ENCODE data around the gene KRT10. TPM values are rescaled to one million over a fixed set of nuclear protein-coding genes. Genes with fewer than 3 reads are reported as not detected.
A peak's percentile ranks its signal among the peaks of the same experiment; 100 is the strongest.

Gene KRT10
- total and polyA plus RNA-seq, 9 of the 15 experiments (the other 6 are each of a cell fraction or from before 2014, with no cell fraction given), result 47.0 to 179 (median 76.2) TPM

DNA sequence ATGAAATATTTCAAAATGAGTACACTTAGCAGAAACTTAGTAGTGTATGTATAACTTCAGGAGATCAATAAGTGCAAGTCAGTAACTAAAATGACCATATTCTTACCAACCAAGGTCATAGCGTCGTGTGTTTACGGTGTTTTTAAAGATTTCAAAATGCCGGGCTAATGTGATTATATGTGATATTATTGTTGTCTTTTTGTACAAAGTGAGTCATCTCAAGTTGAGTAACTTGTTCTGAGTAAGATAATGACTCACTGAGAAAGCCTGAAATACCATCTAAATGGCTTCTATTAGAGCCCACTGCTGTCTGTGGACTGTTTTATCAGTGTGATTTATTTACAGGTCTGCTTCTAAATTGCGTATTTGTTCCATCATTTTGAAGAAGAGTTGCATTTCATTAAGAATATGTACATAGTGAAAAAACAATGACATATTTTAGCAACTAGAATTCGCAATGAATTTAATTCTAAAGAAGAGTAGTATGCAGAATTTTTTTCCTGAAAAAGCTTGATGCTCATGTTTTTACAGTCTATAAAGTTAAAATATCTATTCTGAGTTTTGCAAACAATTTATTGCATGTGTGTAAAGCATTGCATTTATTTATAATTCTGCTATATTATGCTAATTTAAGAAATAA is 31.9 kb upstream of the KRT10 start (continued):
- TF ChIP-seq ZNF609 (CRISPR knock-in tag; IDR thresholded peaks at IDR 0.05; ENCODE audit: borderline replicate concordance) (no peak), EP400 (IDR thresholded peaks at IDR 0.05) (peak; percentile 20; the same call in 1 of the 2 replicates), RBBP5 (IDR thresholded peaks at IDR 0.05; ENCODE audit: borderline replicate concordance, insufficient read depth, low read length, poor library complexity, severe bottlenecking) (no peak), ZBTB11 (CRISPR knock-in tag; IDR thresholded peaks at IDR 0.05) (no peak; a peak in 1 of 6 replicates), POLR2AphosphoS2 (IDR thresholded peaks at IDR 0.05; ENCODE audit: low read length) (no peak), MEF2A (IDR thresholded peaks at IDR 0.05; ENCODE audit: control insufficient read depth, low read depth, low read length) (0 out of 2 replicates have a peak, but pooled peaks have one; percentile 33), ZNF263 (CRISPR knock-in tag; IDR thresholded peaks at IDR 0.05; ENCODE audit: borderline replicate concordance) (no peak), EWSR1 (IDR thresholded peaks at IDR 0.05; ENCODE audit: borderline replicate concordance, low read depth, partially characterized antibody) (no peak), MCM5 (IDR thresholded peaks at IDR 0.05; ENCODE audit: low read depth) (no peak), ZNF212 (CRISPR knock-in tag; IDR thresholded peaks at IDR 0.05) (no peak), HDAC1 (IDR thresholded peaks at IDR 0.05) (no peak), CBFA2T3 (IDR thresholded peaks at IDR 0.05) (peak; percentile 74), NCOR1 (IDR thresholded peaks at IDR 0.05) (peak; percentile 54), RFX1 (IDR thresholded peaks at IDR 0.05) (no peak), SMARCE1 (IDR thresholded peaks at IDR 0.05) (peak; percentile 95), MXI1 (IDR thresholded peaks at IDR 0.05; ENCODE audit: low read depth, low read length) (no peak), MYBL2 (IDR thresholded peaks at IDR 0.05; ENCODE audit: low read depth) (no peak), MYBL2 (CRISPR knock-in tag; IDR thresholded peaks at IDR 0.05; ENCODE audit: borderline replicate concordance) (no peak)
- TF ChIP-seq, protein P1, sequence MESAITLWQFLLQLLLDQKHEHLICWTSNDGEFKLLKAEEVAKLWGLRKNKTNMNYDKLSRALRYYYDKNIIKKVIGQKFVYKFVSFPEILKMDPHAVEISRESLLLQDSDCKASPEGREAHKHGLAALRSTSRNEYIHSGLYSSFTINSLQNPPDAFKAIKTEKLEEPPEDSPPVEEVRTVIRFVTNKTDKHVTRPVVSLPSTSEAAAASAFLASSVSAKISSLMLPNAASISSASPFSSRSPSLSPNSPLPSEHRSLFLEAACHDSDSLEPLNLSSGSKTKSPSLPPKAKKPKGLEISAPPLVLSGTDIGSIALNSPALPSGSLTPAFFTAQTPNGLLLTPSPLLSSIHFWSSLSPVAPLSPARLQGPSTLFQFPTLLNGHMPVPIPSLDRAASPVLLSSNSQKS (CRISPR knock-in tag; IDR thresholded peaks at IDR 0.05), result no peak
